Kidney epithelial cell (primary cell): ENCODE results near the gene ARID1A. TPM values are rescaled to one million over a fixed set of nuclear protein-coding genes. Genes with fewer than 3 reads are reported as not detected.

Source experiments
- DNase-seq: peaks from one replicate; pipeline ENCODE4 v3.0.0-alpha.2; 2010; ENCODE audit warnings: low read depth
- H3K27me3 ChIP-seq: 2 replicates; pipeline ENCODE4 v1.6.0; 2011; ENCODE audit warnings: low read length; ENCODE audit not compliant: control insufficient read depth, insufficient read depth
- H3K36me3 ChIP-seq: 2 replicates; pipeline ENCODE4 v1.5.1; 2011; ENCODE audit warnings: low read length; ENCODE audit not compliant: control insufficient read depth, insufficient read depth
- H3K4me3 ChIP-seq: 2 replicates; pipeline ENCODE4 v1.5.1; 2011; ENCODE audit warnings: low read depth, mild to moderate bottlenecking, control low read depth, low read length
- CTCF ChIP-seq: IDR thresholded peaks from 2 replicates; pipeline ENCODE4 v1.5.1; 2011; ENCODE audit warnings: mild to moderate bottlenecking, moderate library complexity, low read length, control low read depth, inconsistent platforms; ENCODE audit not compliant: insufficient read depth, poor library complexity, severe bottlenecking
- total RNA-seq: library from RNA; depleted of rRNA; stranded (reverse); fragments of >200 nt; gene quantifications from 2 replicates; pipeline ENCODE4 v1.2.3, GENCODE V29; 2015

Gene ARID1A
- total RNA-seq, 1 donor from 2014 or later = 43.7 TPM

- Histone ChIP-seq H3K27me3 (no peaks in the 10 kb centered on the region), H3K36me3 (no peaks in the 10 kb centered on the region), H3K4me3 (peak overlapping the region; percentile 77)
- no peak for DNase-seq
- TF ChIP-seq CTCF = no peak
Measured at GRCh38 chr1:26697431-26697977, 1.7 kb downstream of the ARID1A start.

- no peak for TF ChIP-seq CTCF
- DNase-seq = peak; percentile 96
Measured at GRCh38 chr1:26697978-26698849, 2.4 kb downstream of the ARID1A start.

GRCh38 chr1:26700711-26701110, 4.9 kb downstream of the ARID1A start:
- Histone ChIP-seq H3K4me3 (no peak overlapping the region), H3K27me3 (no peaks in the 10 kb centered on the region), H3K36me3 (no peaks in the 10 kb centered on the region)
- DNase-seq = no peak
- no peak for TF ChIP-seq CTCF

More at GRCh38 chr1:26697978-26698849, 2.4 kb downstream of the ARID1A start:
- no peaks in the 10 kb centered on the region for H3K27me3 ChIP-seq
- no peaks in the 10 kb centered on the region for H3K36me3 ChIP-seq
- peak overlapping the region; percentile 77 for H3K4me3 ChIP-seq

- no peaks in the 10 kb centered on the region for H3K27me3 ChIP-seq
- no peaks in the 10 kb centered on the region for H3K36me3 ChIP-seq
- no peak for TF ChIP-seq CTCF
- H3K4me3 ChIP-seq = no peak overlapping the region
- no peak for DNase-seq
Measured at GRCh38 chr1:26701266-26701994, 5.6 kb downstream of the ARID1A start.

GRCh38 chr1:26701995-26702679, 6.3 kb downstream of the ARID1A start:
- TF ChIP-seq CTCF = no peak
- DNase-seq = no peak
- Histone ChIP-seq H3K4me3 (no peak overlapping the region), H3K36me3 (no peaks in the 10 kb centered on the region), H3K27me3 (no peaks in the 10 kb centered on the region)
